ENCODE results near the gene SLC66A1.

SLC66A1 gene

GRCh38 chr1:19333587-19334354, 21.6 kb downstream of the SLC66A1 start:
- Histone ChIP-seq H2AFZ (ENCODE audit: low read depth) (no peak overlapping the region), H3K79me2 (ENCODE audit: insufficient read depth, low read depth) (no peaks in the 10 kb centered on the region), H3K4me2 (no peak overlapping the region), H3K9ac (no peak overlapping the region), H3K4me3 (IDR thresholded peaks at IDR 0.05; ENCODE audit: insufficient read depth, low read depth, low read length) (no peak overlapping the region), H3K27me3 (ENCODE audit: insufficient read depth, low read depth) (no peaks in the 10 kb centered on the region), H3K36me3 (ENCODE audit: insufficient read depth) (no peaks in the 10 kb centered on the region), H3K4me1 (ENCODE audit: low read depth, poor library complexity, severe bottlenecking) (no peaks in the 10 kb centered on the region), H4K20me1 (ENCODE audit: insufficient read depth) (no peaks in the 10 kb centered on the region), H3K27ac (no peak overlapping the region)
- no peak for TF ChIP-seq CTCF (conservative IDR thresholded peaks at IDR 0.05; ENCODE audit: low read depth, low read length)

- Histone ChIP-seq H3K27me3 (ENCODE audit: insufficient read depth, low read depth) (no peaks in the 10 kb centered on the region), H3K79me2 (ENCODE audit: insufficient read depth, low read depth) (no peaks in the 10 kb centered on the region), H3K9ac (no peak overlapping the region), H3K36me3 (ENCODE audit: insufficient read depth) (no peaks in the 10 kb centered on the region), H3K27ac (no peak overlapping the region), H3K4me3 (IDR thresholded peaks at IDR 0.05; ENCODE audit: insufficient read depth, low read depth, low read length) (no peak overlapping the region), H4K20me1 (ENCODE audit: insufficient read depth) (no peaks in the 10 kb centered on the region), H2AFZ (ENCODE audit: low read depth) (no peak overlapping the region), H3K4me1 (ENCODE audit: low read depth, poor library complexity, severe bottlenecking) (no peaks in the 10 kb centered on the region), H3K4me2 (no peak overlapping the region)
- TF ChIP-seq CTCF (conservative IDR thresholded peaks at IDR 0.05; ENCODE audit: low read depth, low read length) = no peak
Measured at GRCh38 chr1:19336543-19336942, 24.4 kb downstream of the SLC66A1 start.

- TF ChIP-seq CTCF (conservative IDR thresholded peaks at IDR 0.05; ENCODE audit: low read depth, low read length) = no peak
- Histone ChIP-seq H3K4me1 (ENCODE audit: low read depth, poor library complexity, severe bottlenecking) (no peaks in the 10 kb centered on the region), H3K4me3 (IDR thresholded peaks at IDR 0.05; ENCODE audit: insufficient read depth, low read depth, low read length) (no peak overlapping the region), H3K9ac (no peak overlapping the region), H3K27me3 (ENCODE audit: insufficient read depth, low read depth) (no peaks in the 10 kb centered on the region), H3K79me2 (ENCODE audit: insufficient read depth, low read depth) (no peaks in the 10 kb centered on the region), H3K36me3 (ENCODE audit: insufficient read depth) (no peaks in the 10 kb centered on the region), H3K27ac (no peak overlapping the region), H4K20me1 (ENCODE audit: insufficient read depth) (no peaks in the 10 kb centered on the region), H2AFZ (ENCODE audit: low read depth) (no peak overlapping the region), H3K4me2 (no peak overlapping the region)
Measured at GRCh38 chr1:19337289-19337688, 25.2 kb downstream of the SLC66A1 start.

GRCh38 chr1:19338323-19338762, 26.2 kb downstream of the SLC66A1 start:
- Histone ChIP-seq H3K36me3 (ENCODE audit: insufficient read depth) (no peaks in the 10 kb centered on the region), H3K9ac (no peak overlapping the region), H3K27ac (no peak overlapping the region), H3K4me1 (ENCODE audit: low read depth, poor library complexity, severe bottlenecking) (no peaks in the 10 kb centered on the region), H4K20me1 (ENCODE audit: insufficient read depth) (no peaks in the 10 kb centered on the region), H3K4me3 (IDR thresholded peaks at IDR 0.05; ENCODE audit: insufficient read depth, low read depth, low read length) (no peak overlapping the region), H2AFZ (ENCODE audit: low read depth) (no peak overlapping the region), H3K4me2 (no peak overlapping the region), H3K27me3 (ENCODE audit: insufficient read depth, low read depth) (no peaks in the 10 kb centered on the region), H3K79me2 (ENCODE audit: insufficient read depth, low read depth) (no peaks in the 10 kb centered on the region)
- TF ChIP-seq CTCF (conservative IDR thresholded peaks at IDR 0.05; ENCODE audit: low read depth, low read length) = no peak

Data from KMS-11 (cell line).